Osteoblast (primary cell): ENCODE results near the gene ISM1. TPM values are rescaled to one million over a fixed set of nuclear protein-coding genes. Genes with fewer than 3 reads are reported as not detected.

ENCODE experiments used
- DNase-seq: peaks from one replicate; pipeline ENCODE4 v3.0.0; 2011; ENCODE audit warnings: low spot score, mixed read lengths; ENCODE audit not compliant: insufficient read length; ENCODE audit errors: missing footprints
- H2AFZ ChIP-seq: 2 replicates; pipeline ENCODE4 v1.6.0; 2011; ENCODE audit warnings: mild to moderate bottlenecking, low read length
- H3K27ac ChIP-seq: 2 replicates; pipeline ENCODE4 v1.5.1; 2011; ENCODE audit warnings: mild to moderate bottlenecking, low read depth, low read length, moderate library complexity
- H3K27me3 ChIP-seq: 2 replicates; pipeline ENCODE4 v1.6.0; 2012; ENCODE audit warnings: mild to moderate bottlenecking, control low read depth, inconsistent platforms, low read length, moderate library complexity; ENCODE audit not compliant: insufficient read depth
- H3K36me3 ChIP-seq: 2 replicates; pipeline ENCODE4 v1.5.1; 2011; ENCODE audit warnings: mild to moderate bottlenecking, low read length, control low read depth, moderate library complexity; ENCODE audit not compliant: insufficient read depth
- H3K4me1 ChIP-seq: 2 replicates; pipeline ENCODE4 v1.5.1; 2011; ENCODE audit warnings: mild to moderate bottlenecking, low read length, control low read depth, moderate library complexity; ENCODE audit not compliant: insufficient read depth
- H3K4me2 ChIP-seq: 2 replicates; pipeline ENCODE4 v1.6.0; 2011; ENCODE audit warnings: mild to moderate bottlenecking, low read length; ENCODE audit not compliant: insufficient read depth
- H3K4me3 ChIP-seq: fragments of 200-600 bp; sonication (generic); 3 replicates; pipeline ENCODE4 v1.5.1; 2012; ENCODE audit warnings: mild to moderate bottlenecking, low read length, inconsistent platforms; ENCODE audit not compliant: insufficient read depth
- H3K79me2 ChIP-seq: 2 replicates; pipeline ENCODE4 v1.6.0; 2012; ENCODE audit warnings: mild to moderate bottlenecking, low read length, control low read depth, inconsistent platforms; ENCODE audit not compliant: insufficient read depth
- H3K9me3 ChIP-seq: 2 replicates; pipeline ENCODE4 v1.5.1; 2011; ENCODE audit warnings: low read depth, low read length, control low read depth
- H4K20me1 ChIP-seq: 2 replicates; pipeline ENCODE4 v1.6.0; 2012; ENCODE audit warnings: mild to moderate bottlenecking, low read length, control low read depth; ENCODE audit not compliant: insufficient read depth
- total RNA-seq: library from RNA; depleted of rRNA; stranded (reverse); fragments of >200 nt; gene quantifications from 2 replicates; pipeline ENCODE4 v1.2.3, GENCODE V29; 2012
- TF ChIP-seq, protein P1 (sequence below): IDR thresholded peaks from 2 replicates; pipeline ENCODE4 v1.5.1; 2011; ENCODE audit warnings: mild to moderate bottlenecking, low read depth, low read length, moderate library complexity; ENCODE audit errors: extremely low read depth

The ISM1 gene
- total RNA-seq, 1 donor = 4.0 TPM

DNA sequence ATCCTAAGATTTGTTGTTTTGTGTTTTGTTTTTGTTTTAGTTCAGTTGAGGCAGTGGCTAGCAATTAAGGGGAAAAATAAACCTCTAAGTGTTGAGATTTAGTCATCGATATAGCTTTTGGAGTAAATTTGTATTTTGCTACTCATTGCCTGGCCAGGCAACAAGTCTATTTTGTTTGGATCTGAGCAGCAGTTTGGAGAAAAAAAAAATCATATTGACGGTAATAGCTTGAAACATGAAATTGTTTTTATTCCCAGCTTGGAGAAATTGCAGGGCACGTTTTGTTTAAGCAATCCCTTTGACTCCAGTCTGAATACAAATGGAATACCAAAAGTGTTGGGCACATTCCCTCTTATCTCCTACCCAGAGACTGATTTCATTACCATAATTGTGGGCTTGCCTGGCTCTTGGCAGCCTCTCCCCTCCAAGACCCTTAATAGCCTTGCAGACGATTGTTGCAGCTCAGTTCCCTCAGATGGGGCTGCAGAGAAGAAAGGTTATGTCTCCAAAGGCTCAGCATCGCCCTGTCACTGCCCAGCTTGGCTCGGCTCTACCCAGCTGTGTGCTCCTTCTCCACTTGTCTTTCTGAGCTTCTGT, 56.0 kb downstream of the ISM1 start:
- no peak for DNase-seq
- Histone ChIP-seq H3K27me3 (peaks cover 6% of the 10 kb centered on the region), H4K20me1 (no peaks in the 10 kb centered on the region), H3K4me3 (no peak overlapping the region), H3K79me2 (no peaks in the 10 kb centered on the region), H3K36me3 (no peaks in the 10 kb centered on the region), H3K27ac (no peak overlapping the region), H3K9me3 (no peaks in the 10 kb centered on the region), H2AFZ (no peak overlapping the region), H3K4me1 (no peaks in the 10 kb centered on the region), H3K4me2 (no peak overlapping the region)
- TF ChIP-seq, protein P1, sequence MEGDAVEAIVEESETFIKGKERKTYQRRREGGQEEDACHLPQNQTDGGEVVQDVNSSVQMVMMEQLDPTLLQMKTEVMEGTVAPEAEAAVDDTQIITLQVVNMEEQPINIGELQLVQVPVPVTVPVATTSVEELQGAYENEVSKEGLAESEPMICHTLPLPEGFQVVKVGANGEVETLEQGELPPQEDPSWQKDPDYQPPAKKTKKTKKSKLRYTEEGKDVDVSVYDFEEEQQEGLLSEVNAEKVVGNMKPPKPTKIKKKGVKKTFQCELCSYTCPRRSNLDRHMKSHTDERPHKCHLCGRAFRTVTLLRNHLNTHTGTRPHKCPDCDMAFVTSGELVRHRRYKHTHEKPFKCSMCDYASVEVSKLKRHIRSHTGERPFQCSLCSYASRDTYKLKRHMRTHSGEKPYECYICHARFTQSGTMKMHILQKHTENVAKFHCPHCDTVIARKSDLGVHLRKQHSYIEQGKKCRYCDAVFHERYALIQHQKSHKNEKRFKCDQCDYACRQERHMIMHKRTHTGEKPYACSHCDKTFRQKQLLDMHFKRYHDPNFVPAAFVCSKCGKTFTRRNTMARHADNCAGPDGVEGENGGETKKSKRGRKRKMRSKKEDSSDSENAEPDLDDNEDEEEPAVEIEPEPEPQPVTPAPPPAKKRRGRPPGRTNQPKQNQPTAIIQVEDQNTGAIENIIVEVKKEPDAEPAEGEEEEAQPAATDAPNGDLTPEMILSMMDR = no peak

DNA sequence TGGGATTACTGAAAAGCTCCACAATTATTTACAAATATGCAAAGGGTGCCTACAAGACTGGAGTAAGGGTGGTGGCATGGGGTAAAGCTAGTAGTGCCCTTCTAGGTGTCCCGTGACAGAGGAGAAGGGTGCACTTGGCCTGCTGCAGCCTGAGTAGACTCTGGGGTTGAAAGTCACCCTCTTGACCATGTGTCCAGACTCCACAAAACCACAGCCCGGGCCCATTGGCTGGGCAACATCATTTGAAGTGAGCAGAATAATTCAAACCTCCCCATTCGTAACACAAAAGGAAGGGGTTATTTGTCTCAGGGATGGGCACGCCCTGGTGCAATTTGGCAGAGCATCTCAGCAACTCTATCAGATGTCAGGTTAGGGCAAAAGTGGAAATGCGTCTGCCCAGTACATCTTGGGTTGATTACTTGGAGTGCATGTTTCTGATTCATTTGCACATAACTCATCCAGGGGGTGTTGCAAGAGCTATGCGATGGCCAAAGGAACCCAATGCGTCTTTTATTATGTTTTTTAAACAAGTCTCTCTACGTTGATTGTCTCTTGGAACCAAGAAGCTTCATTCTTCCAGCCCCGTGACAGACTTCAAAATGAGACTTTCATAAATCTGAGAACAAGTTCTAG, 56.7 kb downstream of the ISM1 start:
- no peak overlapping the region for H3K27ac ChIP-seq
- no peak overlapping the region for H2AFZ ChIP-seq
- H3K27me3 ChIP-seq = peaks cover 6% of the 10 kb centered on the region
- H3K9me3 ChIP-seq = no peaks in the 10 kb centered on the region
- TF ChIP-seq, protein P1 = no peak
- H3K4me2 ChIP-seq = no peak overlapping the region
- H3K4me3 ChIP-seq = no peak overlapping the region
- H4K20me1 ChIP-seq = no peaks in the 10 kb centered on the region
- no peaks in the 10 kb centered on the region for H3K79me2 ChIP-seq
- no peak for DNase-seq
- no peaks in the 10 kb centered on the region for H3K4me1 ChIP-seq
- H3K36me3 ChIP-seq = no peaks in the 10 kb centered on the region

DNA sequence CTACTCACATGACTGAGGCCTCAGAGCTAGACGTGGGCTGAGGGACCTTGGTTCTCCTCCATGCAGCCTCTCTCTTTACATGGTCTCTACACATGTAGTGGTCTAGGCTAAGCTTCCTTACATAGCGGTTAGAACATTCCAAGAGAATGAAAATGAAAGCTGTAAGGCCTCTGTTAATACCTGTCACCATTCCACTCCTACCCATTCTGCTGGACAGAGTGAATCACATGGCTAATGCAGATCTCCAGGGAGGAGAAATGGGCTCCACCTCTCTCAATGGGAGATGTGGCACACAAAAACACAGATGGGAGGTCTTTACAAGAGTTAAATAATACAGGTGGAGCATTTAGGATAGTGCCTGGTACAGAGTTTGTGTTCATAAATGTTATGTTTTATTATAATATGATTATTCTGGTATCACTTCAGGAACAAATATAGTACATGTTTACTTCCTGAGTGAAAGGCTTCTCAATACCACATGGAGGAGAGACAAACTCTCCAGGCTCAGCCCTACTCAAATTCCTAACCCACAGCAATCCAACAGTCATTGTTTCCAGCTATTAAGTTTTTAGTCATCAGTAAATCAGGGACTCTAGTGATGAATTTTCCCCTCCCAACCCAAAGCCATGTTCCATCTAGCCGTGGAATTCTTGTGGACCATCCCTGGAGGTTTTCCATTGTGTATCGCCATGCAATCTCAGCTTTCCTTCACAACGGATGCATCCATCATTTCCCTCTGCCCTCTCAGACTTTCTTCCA, 57.9 kb downstream of the ISM1 start:
- Histone ChIP-seq H3K4me2 (no peak overlapping the region), H3K27me3 (peaks cover 6% of the 10 kb centered on the region), H4K20me1 (no peaks in the 10 kb centered on the region), H2AFZ (no peak overlapping the region), H3K79me2 (no peaks in the 10 kb centered on the region), H3K27ac (no peak overlapping the region), H3K4me1 (no peaks in the 10 kb centered on the region), H3K9me3 (no peaks in the 10 kb centered on the region), H3K4me3 (no peak overlapping the region), H3K36me3 (no peaks in the 10 kb centered on the region)
- TF ChIP-seq, protein P1 = no peak
- DNase-seq = no peak
